AG09309 (cell line): Measurements from ENCODE around the gene ZBTB32.
"Not testable (repeated sequence)": the region's sequence is repeated elsewhere in the genome, so short reads cannot be mapped to it uniquely, and the experiment has no call there.

Experiments used
- DNase-seq: peaks from one replicate; pipeline ENCODE4 v3.0.0-alpha.2; 2010; ENCODE audit warnings: low read depth
- H3K4me3 ChIP-seq: 2 replicates; pipeline ENCODE4 v1.5.1; 2011; ENCODE audit warnings: mild to moderate bottlenecking, low read depth, low read length, moderate library complexity; ENCODE audit not compliant: control insufficient read depth
- TF ChIP-seq, protein P1 (sequence below): IDR thresholded peaks from 2 replicates; pipeline ENCODE4 v1.5.1; 2011; ENCODE audit warnings: mild to moderate bottlenecking, low read depth, low read length, inconsistent platforms; ENCODE audit not compliant: insufficient read depth, control insufficient read depth; ENCODE audit errors: missing control alignments

ZBTB32 gene

GRCh38 chr19:35720163-35720524 is 15.8 kb downstream of the ZBTB32 start:
- TF ChIP-seq, protein P1, sequence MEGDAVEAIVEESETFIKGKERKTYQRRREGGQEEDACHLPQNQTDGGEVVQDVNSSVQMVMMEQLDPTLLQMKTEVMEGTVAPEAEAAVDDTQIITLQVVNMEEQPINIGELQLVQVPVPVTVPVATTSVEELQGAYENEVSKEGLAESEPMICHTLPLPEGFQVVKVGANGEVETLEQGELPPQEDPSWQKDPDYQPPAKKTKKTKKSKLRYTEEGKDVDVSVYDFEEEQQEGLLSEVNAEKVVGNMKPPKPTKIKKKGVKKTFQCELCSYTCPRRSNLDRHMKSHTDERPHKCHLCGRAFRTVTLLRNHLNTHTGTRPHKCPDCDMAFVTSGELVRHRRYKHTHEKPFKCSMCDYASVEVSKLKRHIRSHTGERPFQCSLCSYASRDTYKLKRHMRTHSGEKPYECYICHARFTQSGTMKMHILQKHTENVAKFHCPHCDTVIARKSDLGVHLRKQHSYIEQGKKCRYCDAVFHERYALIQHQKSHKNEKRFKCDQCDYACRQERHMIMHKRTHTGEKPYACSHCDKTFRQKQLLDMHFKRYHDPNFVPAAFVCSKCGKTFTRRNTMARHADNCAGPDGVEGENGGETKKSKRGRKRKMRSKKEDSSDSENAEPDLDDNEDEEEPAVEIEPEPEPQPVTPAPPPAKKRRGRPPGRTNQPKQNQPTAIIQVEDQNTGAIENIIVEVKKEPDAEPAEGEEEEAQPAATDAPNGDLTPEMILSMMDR = no peak
- H3K4me3 ChIP-seq = no peak overlapping the region

DNA sequence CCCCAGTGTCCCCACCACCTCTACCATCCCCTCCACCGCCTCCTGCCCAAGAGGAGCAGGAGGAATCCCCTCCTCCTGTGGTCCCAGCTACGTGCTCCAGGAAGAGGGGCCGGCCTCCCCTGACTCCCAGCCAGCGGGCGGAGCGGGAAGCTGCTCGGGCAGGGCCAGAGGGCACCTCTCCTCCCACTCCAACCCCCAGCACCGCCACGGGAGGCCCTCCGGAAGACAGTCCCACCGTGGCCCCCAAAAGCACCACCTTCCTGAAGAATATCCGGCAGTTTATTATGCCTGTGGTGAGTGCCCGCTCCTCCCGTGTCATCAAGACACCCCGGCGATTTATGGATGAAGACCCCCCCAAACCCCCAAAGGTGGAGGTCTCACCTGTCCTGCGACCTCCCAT is 16.3 kb downstream of the ZBTB32 start:
- DNase-seq = no peak
- TF ChIP-seq, protein P1 = no peak
- H3K4me3 ChIP-seq = no peak overlapping the region

More at GRCh38 chr19:35720163-35720524, 15.8 kb downstream of the ZBTB32 start:
- DNase-seq = no peak

GRCh38 chr19:35721374-35721773 is 17.0 kb downstream of the ZBTB32 start:
- DNase-seq = no peak
- no peak overlapping the region for H3K4me3 ChIP-seq
- TF ChIP-seq, protein P1 = no peak

DNA sequence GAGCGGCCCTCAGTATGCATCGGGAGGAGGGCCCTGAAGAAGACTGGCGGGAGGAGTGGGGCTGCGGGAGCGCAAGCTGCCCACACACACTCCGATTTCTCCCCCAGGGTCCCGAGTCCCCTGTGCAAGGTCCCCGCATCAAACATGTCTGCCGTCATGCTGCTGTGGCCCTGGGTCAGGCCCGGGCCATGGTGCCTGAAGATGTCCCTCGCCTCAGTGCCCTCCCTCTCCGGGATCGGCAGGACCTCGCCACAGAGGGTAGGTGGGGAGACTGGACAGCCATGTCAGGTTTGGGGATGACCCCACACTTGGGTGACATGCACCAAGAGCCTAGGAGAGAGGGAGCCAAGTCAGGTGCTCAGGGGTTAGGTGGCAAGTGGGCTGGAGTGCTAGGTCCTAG is 18.1 kb downstream of the ZBTB32 start:
- no peak for DNase-seq
- TF ChIP-seq, protein P1 = no peak
- no peak overlapping the region for H3K4me3 ChIP-seq

GRCh38 chr19:35722897-35723296 is 18.5 kb downstream of the ZBTB32 start:
- DNase-seq = no peak
- H3K4me3 ChIP-seq = no peak overlapping the region
- TF ChIP-seq, protein P1 = no peak

GRCh38 chr19:35723671-35724070 is 19.3 kb downstream of the ZBTB32 start:
- DNase-seq = no peak
- TF ChIP-seq, protein P1 = no peak
- H3K4me3 ChIP-seq = no peak overlapping the region

DNA sequence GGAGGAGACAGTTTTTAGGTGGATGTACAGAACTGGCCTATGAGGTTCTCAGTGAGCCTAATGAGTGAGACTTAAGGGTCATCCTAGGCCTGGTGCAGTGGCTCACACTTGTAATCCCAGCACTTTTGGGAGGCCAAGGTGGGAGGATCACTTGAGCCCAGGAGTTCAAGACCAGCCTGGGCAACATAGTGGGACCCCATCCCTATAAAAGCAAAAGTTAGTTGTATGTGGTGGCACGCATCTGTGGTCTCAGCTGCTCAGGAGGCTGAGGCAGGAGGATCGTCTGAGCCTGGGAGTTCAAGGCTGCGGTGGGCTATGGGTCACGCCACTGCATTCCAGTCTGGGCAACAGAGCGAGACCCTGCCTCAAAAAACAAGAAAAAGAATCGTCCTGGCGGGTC is 19.8 kb downstream of the ZBTB32 start:
- not testable (repeated sequence) for H3K4me3 ChIP-seq

DNA sequence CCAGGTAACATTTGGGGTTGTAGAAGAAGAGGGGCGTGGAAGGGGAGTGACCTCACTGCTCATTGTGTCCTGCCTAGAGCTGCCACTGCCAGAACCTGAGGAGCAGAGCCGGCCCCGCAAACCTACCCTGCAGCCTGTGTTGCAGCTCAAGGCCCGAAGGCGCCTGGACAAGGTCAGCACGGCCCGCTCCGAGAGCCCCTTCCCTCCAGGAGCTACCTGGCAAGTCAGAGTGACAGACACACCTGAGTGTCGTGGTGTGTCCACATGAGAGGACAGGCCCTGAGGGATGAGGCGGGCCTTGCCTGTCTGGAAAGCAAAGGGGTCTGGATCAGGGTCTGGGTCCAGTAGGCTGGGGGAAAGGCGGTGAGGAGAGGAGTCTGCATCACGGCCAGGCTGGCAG is 20.2 kb downstream of the ZBTB32 start:
- DNase-seq = no peak
- TF ChIP-seq, protein P1 = no peak
- no peak overlapping the region for H3K4me3 ChIP-seq

More for the DNA sequence above, 19.8 kb downstream of the ZBTB32 start:
- not testable (repeated sequence) for DNase-seq
